Gastroesophageal sphincter (tissue), 4 donors: ENCODE measurements around the gene UGDH. TPM values are rescaled to one million over a fixed set of nuclear protein-coding genes. Genes with fewer than 3 reads are reported as not detected.
"Not testable (repeated sequence)": the region's sequence is repeated elsewhere in the genome, so short reads cannot be mapped to it uniquely, and the experiment has no call there.

Experiments used
- ATAC-seq: fragments of 150-250 bp; one replicate; pipeline ENCODE4 v1.9.1; 2016; ENCODE audit warnings: mild to moderate bottlenecking, moderate library complexity
- H3K27ac ChIP-seq, 4 donors: fragments of 200-600 bp; sonication (generic) in 3 of 4; 1 replicate in 3 of 4; 2 replicates in 1 of 4; pipeline ENCODE4 v1.5.1; 2016 to 2019
- H3K27me3 ChIP-seq: fragments of 200-600 bp; sonication (generic); one replicate; pipeline ENCODE4 v1.5.1; 2019
- H3K36me3 ChIP-seq, 2 donors: fragments of 200-600 bp; sonication (generic); one replicate each; pipeline ENCODE4 v1.5.1; 2019; ENCODE audit warnings: control low read depth in 1 of 2
- H3K4me1 ChIP-seq, 3 donors: fragments of 200-600 bp; sonication (generic); 1 replicate in 2 of 3; 2 replicates in 1 of 3; pipeline ENCODE4 v1.5.1; 2016 to 2019; ENCODE audit warnings: control low read depth in 2 of 3
- H3K4me3 ChIP-seq, 2 donors: fragments of 200-600 bp; sonication (generic); one replicate each; pipeline ENCODE4 v1.5.1; 2019; ENCODE audit warnings: mild to moderate bottlenecking in 1 of 2, moderate library complexity in 1 of 2
- H3K9me3 ChIP-seq, 3 donors: fragments of 200-600 bp; sonication (generic); one replicate each; pipeline ENCODE4 v1.5.1; 2017 to 2019; ENCODE audit warnings: control low read depth in 2 of 3
- EP300 ChIP-seq: sonication (generic); formaldehyde crosslinking; IDR thresholded peaks from one replicate; pipeline ENCODE4 v1.6.1; 2017; ENCODE audit warnings: antibody characterized with exemption, mild to moderate bottlenecking
- POLR2A ChIP-seq, 2 donors: fragments of 450-650 bp; IDR thresholded peaks; one replicate each; pipeline ENCODE4 v1.6.1; 2017; ENCODE audit warnings: antibody characterized with exemption in 2 of 2, mild to moderate bottlenecking in 2 of 2, moderate library complexity in 1 of 2
- POLR2AphosphoS5 ChIP-seq: sonication (generic); formaldehyde crosslinking; IDR thresholded peaks from one replicate; pipeline ENCODE4 v1.6.1; 2017; ENCODE audit warnings: antibody characterized with exemption
- WGBS, 2 donors: methylation state at CpG; one replicate each; pipeline ENCODE4 v1.1.5; 2018; ENCODE audit warnings: low coverage in 1 of 2; 5-methylcytosine and 5-hydroxymethylcytosine counted together
- total RNA-seq, 4 donors: library from RNA; depleted of rRNA; stranded (reverse); fragments of >200 nt; gene quantifications; one replicate each; pipeline ENCODE4 v1.1.0, GENCODE V29; 2016
- TF ChIP-seq, protein P1 (sequence below), 4 experiments: fragments of 200-600 bp in 2 of 4; fragments of 450-650 bp in 2 of 4; sonication (generic) in 1 of 4; IDR thresholded peaks; one replicate each; pipeline ENCODE4 v1.5.1; 2017 to 2019; ENCODE audit warnings: antibody characterized with exemption in 4 of 4, mild to moderate bottlenecking in 2 of 4, moderate library complexity in 2 of 4

Gene UGDH
- total RNA-seq, 4 donors from 2014 or later: 31.1 to 151 (median 90.0) TPM

DNA sequence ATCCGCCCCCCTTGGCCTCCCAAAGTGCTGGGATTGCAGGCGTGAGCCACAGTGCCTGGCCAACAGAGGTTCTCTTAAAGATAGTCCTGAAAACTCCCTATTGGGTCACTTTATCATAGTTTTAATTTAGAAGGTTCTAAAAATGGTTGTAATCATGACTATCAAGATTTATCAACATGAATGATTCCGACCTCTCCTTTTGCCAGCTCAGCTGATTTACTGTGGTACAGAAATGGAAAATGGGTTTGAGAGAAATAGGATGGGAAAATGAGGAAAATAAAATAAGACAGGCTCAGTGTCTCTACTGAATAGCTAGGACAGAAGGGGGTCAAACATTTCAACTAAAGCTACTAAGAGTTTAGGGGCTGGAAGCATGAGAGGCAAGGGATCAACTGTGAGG lies 28.2 kb upstream of the UGDH start:
- Histone ChIP-seq H3K4me1 (peaks cover 0 to 9% (median 0%) of the 10 kb centered on the region in 3 donors), H3K27me3 (no peaks in the 10 kb centered on the region), H3K4me3 (no peak overlapping the region), H3K27ac (no peak overlapping the region), H3K36me3 (peaks cover 0 to 71% of the 10 kb centered on the region in 2 donors), H3K9me3 (no peaks in the 10 kb centered on the region)
- no peak for ATAC-seq
- 90 to 95% methylated on average over 2 to 3 of the region's 3 CpGs for WGBS, 2 donors
- TF ChIP-seq, protein P1, sequence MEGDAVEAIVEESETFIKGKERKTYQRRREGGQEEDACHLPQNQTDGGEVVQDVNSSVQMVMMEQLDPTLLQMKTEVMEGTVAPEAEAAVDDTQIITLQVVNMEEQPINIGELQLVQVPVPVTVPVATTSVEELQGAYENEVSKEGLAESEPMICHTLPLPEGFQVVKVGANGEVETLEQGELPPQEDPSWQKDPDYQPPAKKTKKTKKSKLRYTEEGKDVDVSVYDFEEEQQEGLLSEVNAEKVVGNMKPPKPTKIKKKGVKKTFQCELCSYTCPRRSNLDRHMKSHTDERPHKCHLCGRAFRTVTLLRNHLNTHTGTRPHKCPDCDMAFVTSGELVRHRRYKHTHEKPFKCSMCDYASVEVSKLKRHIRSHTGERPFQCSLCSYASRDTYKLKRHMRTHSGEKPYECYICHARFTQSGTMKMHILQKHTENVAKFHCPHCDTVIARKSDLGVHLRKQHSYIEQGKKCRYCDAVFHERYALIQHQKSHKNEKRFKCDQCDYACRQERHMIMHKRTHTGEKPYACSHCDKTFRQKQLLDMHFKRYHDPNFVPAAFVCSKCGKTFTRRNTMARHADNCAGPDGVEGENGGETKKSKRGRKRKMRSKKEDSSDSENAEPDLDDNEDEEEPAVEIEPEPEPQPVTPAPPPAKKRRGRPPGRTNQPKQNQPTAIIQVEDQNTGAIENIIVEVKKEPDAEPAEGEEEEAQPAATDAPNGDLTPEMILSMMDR (IDR thresholded peaks at IDR 0.05): no peak
- TF ChIP-seq EP300 (no peak), POLR2AphosphoS5 (no peak), POLR2A (IDR thresholded peaks at IDR 0.05) (no peak)

- H3K27me3 ChIP-seq: no peaks in the 10 kb centered on the region
- TF ChIP-seq POLR2AphosphoS5 (no peak), POLR2A (IDR thresholded peaks at IDR 0.05) (no peak), EP300 (no peak)
- TF ChIP-seq, protein P1 (IDR thresholded peaks at IDR 0.05): no peak
- H3K9me3 ChIP-seq: no peaks in the 10 kb centered on the region
- H3K27ac ChIP-seq: no peak overlapping the region
- no peak for ATAC-seq
- no peaks in the 10 kb centered on the region for H3K4me1 ChIP-seq
- WGBS, 2 donors: 50 to 88% methylated on average over 1 to 3 of the region's 3 CpGs
- peaks cover 0 to 46% of the 10 kb centered on the region in 2 donors for H3K36me3 ChIP-seq
- no peak overlapping the region for H3K4me3 ChIP-seq
These were observed 21.3 kb upstream of the UGDH start for GRCh38 chr4:39548425-39549067.

GRCh38 chr4:39544580-39545315 lies 17.5 kb upstream of the UGDH start:
- Histone ChIP-seq H3K4me3 (no peak overlapping the region), H3K4me1 (no peaks in the 10 kb centered on the region), H3K27me3 (no peaks in the 10 kb centered on the region), H3K9me3 (no peaks in the 10 kb centered on the region), H3K27ac (no peak overlapping the region), H3K36me3 (peaks cover 0 to 23% of the 10 kb centered on the region in 2 donors)
- TF ChIP-seq POLR2AphosphoS5 (no peak), EP300 (no peak), POLR2A (IDR thresholded peaks at IDR 0.05) (no peak)
- TF ChIP-seq, protein P1 (IDR thresholded peaks at IDR 0.05): no peak
- no peak for ATAC-seq
- 0 to 17% methylated on average over 1 of the region's 1 CpG for WGBS, 2 donors

GRCh38 chr4:39544080-39544479 lies 16.8 kb upstream of the UGDH start:
- H3K27ac ChIP-seq, H3K27me3 ChIP-seq, H3K4me3 ChIP-seq, ATAC-seq, H3K4me1 ChIP-seq, H3K9me3 ChIP-seq: not testable (repeated sequence)
- peaks cover 0 to 17% of the 10 kb centered on the region in 2 donors for H3K36me3 ChIP-seq
- WGBS, 2 donors: 80% methylated on average over 1 of the region's 4 CpGs; no CpG with 5 or more reads in 1 of the 2 donors

GRCh38 chr4:39543034-39543433 lies 15.8 kb upstream of the UGDH start:
- no peak for TF ChIP-seq POLR2AphosphoS5
- TF ChIP-seq, protein P1 (IDR thresholded peaks at IDR 0.05): no peak
- TF ChIP-seq EP300: no peak
- no peak for TF ChIP-seq POLR2A (IDR thresholded peaks at IDR 0.05)
- no peak for ATAC-seq
- H3K4me3 ChIP-seq: no peak overlapping the region
- no peaks in the 10 kb centered on the region for H3K9me3 ChIP-seq
- 68 to 95% methylated on average over 3 of the region's 5 CpGs for WGBS, 2 donors
- H3K27ac ChIP-seq: no peak overlapping the region
- no peaks in the 10 kb centered on the region for H3K27me3 ChIP-seq
- H3K36me3 ChIP-seq: peaks cover 0 to 13% of the 10 kb centered on the region in 2 donors
- H3K4me1 ChIP-seq: no peaks in the 10 kb centered on the region
